HepG2 (cell line): ENCODE measurements around the gene CCDC142. TPM values are rescaled to one million over a fixed set of nuclear protein-coding genes. Genes with fewer than 3 reads are reported as not detected.

ENCODE experiments used
- POLR2A ChIP-seq, 2 experiments: IDR thresholded peaks; 2 replicates each; pipeline ENCODE4 v1.6.1; 2011; ENCODE audit warnings: low read depth in 2 of 2, low read length in 2 of 2, mild to moderate bottlenecking in 1 of 2, moderate library complexity in 1 of 2; ENCODE audit not compliant: insufficient read depth in 1 of 2
- SMAD3 ChIP-seq: sonication (generic); formaldehyde crosslinking; IDR thresholded peaks from 2 replicates; pipeline ENCODE4 v1.4.0; 2020; ENCODE audit warnings: missing genetic modification reagents
- SP4 ChIP-seq: sonication (generic); formaldehyde crosslinking; IDR thresholded peaks from 2 replicates; pipeline ENCODE4 v1.8.1; 2023; ENCODE audit warnings: mild to moderate bottlenecking, missing genetic modification reagents
- ZFP36 ChIP-seq: fragments of 150-350 bp; IDR thresholded peaks from 2 replicates; pipeline ENCODE4 v1.6.1; 2018; ENCODE audit warnings: borderline replicate concordance, low read length, low read depth; ENCODE audit not compliant: partially characterized antibody
- ZNF781 ChIP-seq: sonication (generic); formaldehyde crosslinking; IDR thresholded peaks from 2 replicates; pipeline ENCODE4 v1.5.1; 2020; ENCODE audit warnings: borderline replicate concordance, mild to moderate bottlenecking, missing genetic modification reagents; ENCODE audit errors: not compliant biosample characterization
- ZNF792 ChIP-seq: IDR thresholded peaks from 2 replicates; pipeline ENCODE4 v1.6.1; 2016
- polyA plus RNA-seq, 8 experiments: library from polyadenylated mRNA; depleted of rRNA in 3 of 8; stranded (reverse) in 7 of 8; unstranded in 1 of 8; fragments of >200 nt; fragmentation: Illumina TruSeq in 4 of 8; extraction: Trizol in 4 of 8; gene quantifications; 2 replicates each; pipeline versions ENCODE4 v1.2.1 to v1.2.3, GENCODE V29; 2011 to 2016; ENCODE audit warnings: low read depth in 4 of 8, missing spikeins in 1 of 8, mixed read lengths in 1 of 8; ENCODE audit not compliant: insufficient read depth in 1 of 8
- total RNA-seq, 5 experiments: library from RNA; depleted of rRNA; stranded (reverse); fragments of >200 nt; fragmentation: Illumina TruSeq; extraction: Trizol; gene quantifications; 2 replicates each; pipeline ENCODE4 v1.2.3, GENCODE V29; 2016; ENCODE audit warnings: low read depth in 1 of 5
- TF ChIP-seq, protein P1 (sequence below): sonication (generic); formaldehyde crosslinking; IDR thresholded peaks from 2 replicates; pipeline ENCODE4 v1.4.0; 2020; ENCODE audit warnings: low read depth, missing genetic modification reagents
- TF ChIP-seq, protein P2 (sequence below): sonication (generic); formaldehyde crosslinking; conservative IDR thresholded peaks from 2 replicates; pipeline ENCODE4 v1.4.0; 2020; ENCODE audit warnings: missing genetic modification reagents
- TF ChIP-seq, protein P3 (sequence below): sonication (generic); formaldehyde crosslinking; IDR thresholded peaks from 2 replicates; pipeline ENCODE4 v1.4.0; 2020; ENCODE audit warnings: mild to moderate bottlenecking, missing genetic modification reagents
- TF ChIP-seq, protein P4 (sequence below): sonication (generic); formaldehyde crosslinking; IDR thresholded peaks from 2 replicates; pipeline ENCODE4 v1.8.0; 2022; ENCODE audit warnings: mild to moderate bottlenecking, missing genetic modification reagents
- TF ChIP-seq, protein P5 (sequence below): sonication (generic); formaldehyde crosslinking; IDR thresholded peaks from 2 replicates; pipeline ENCODE4 v1.8.1; 2023; ENCODE audit warnings: missing genetic modification reagents, inconsistent platforms, borderline replicate concordance

CCDC142 gene
- total and polyA plus RNA-seq, 2 of the 13 experiments (the other 11 are each of a cell fraction or from before 2014, with no cell fraction given): 14.7 to 30.4 TPM

DNA sequence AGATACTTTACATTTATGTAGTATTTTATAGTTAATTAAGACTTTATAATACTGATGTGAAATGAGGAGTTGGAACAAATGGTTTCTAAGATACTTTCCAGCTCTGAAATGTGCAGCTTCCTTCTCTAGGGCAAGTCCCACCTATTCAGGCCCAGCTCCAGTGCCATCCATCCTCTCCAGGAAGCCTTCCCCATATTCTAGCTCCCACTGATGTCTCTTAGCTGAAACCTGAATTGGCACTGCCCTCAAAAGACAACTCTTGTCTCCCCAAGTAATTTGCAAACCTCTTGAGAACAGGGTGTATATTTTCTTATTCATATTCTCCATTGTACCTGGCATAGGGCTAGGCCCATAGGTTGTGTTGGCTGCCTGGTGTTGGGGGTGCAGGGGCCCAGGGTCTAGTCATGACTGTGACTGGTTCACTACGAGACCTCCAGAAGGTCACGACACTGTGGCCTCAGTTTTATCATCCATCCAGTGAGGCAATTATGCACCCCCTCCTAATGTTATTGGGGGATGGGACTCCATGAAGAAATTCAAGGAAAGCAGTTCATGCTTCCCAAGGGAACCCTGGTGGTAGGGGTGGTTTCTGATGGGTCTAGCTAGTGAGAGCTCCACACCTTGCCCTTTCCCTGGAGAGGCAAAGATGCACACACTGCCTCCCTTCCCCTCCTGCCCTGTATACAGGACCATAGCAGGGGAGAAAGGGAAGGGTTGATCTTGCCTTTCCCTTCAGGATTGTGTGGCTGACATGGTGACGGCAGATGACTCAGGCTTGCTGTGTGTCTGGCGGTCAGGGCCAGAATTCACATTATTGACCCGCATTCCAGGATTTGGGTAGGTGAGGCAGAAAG is 58.4 kb downstream of the CCDC142 start (continued):
- TF ChIP-seq, protein P1, sequence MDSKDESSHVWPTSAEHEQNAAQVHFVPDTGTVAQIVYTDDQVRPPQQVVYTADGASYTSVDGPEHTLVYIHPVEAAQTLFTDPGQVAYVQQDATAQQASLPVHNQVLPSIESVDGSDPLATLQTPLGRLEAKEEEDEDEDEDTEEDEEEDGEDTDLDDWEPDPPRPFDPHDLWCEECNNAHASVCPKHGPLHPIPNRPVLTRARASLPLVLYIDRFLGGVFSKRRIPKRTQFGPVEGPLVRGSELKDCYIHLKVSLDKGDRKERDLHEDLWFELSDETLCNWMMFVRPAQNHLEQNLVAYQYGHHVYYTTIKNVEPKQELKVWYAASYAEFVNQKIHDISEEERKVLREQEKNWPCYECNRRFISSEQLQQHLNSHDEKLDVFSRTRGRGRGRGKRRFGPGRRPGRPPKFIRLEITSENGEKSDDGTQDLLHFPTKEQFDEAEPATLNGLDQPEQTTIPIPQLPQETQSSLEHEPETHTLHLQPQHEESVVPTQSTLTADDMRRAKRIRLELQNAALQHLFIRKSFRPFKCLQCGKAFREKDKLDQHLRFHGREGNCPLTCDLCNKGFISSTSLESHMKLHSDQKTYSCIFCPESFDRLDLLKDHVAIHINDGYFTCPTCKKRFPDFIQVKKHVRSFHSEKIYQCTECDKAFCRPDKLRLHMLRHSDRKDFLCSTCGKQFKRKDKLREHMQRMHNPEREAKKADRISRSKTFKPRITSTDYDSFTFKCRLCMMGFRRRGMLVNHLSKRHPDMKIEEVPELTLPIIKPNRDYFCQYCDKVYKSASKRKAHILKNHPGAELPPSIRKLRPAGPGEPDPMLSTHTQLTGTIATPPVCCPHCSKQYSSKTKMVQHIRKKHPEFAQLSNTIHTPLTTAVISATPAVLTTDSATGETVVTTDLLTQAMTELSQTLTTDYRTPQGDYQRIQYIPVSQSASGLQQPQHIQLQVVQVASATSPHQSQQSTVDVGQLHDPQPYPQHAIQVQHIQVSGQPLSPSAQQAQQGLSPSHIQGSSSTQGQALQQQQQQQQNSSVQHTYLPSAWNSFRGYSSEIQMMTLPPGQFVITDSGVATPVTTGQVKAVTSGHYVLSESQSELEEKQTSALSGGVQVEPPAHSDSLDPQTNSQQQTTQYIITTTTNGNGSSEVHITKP (CRISPR knock-in tag): no peak
- TF ChIP-seq, protein P2, sequence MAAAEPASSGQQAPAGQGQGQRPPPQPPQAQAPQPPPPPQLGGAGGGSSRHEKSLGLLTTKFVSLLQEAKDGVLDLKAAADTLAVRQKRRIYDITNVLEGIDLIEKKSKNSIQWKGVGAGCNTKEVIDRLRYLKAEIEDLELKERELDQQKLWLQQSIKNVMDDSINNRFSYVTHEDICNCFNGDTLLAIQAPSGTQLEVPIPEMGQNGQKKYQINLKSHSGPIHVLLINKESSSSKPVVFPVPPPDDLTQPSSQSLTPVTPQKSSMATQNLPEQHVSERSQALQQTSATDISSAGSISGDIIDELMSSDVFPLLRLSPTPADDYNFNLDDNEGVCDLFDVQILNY (CRISPR knock-in tag): no peak
- no peak for TF ChIP-seq ZFP36
- TF ChIP-seq ZNF792 (CRISPR knock-in tag): peak; percentile 51; the same call in 1 of the 2 replicates
- no peak for TF ChIP-seq SMAD3
- TF ChIP-seq POLR2A (IDR thresholded peaks at IDR 0.05; ENCODE audit: insufficient read depth in 1 of 2, low read depth in 2 of 2, low read length in 2 of 2): peak; percentile 32 to 66; a peak in 2 of 4 replicates
- peak; percentile 43; the same call in 1 of the 2 replicates for TF ChIP-seq SP4
- TF ChIP-seq, protein P3, sequence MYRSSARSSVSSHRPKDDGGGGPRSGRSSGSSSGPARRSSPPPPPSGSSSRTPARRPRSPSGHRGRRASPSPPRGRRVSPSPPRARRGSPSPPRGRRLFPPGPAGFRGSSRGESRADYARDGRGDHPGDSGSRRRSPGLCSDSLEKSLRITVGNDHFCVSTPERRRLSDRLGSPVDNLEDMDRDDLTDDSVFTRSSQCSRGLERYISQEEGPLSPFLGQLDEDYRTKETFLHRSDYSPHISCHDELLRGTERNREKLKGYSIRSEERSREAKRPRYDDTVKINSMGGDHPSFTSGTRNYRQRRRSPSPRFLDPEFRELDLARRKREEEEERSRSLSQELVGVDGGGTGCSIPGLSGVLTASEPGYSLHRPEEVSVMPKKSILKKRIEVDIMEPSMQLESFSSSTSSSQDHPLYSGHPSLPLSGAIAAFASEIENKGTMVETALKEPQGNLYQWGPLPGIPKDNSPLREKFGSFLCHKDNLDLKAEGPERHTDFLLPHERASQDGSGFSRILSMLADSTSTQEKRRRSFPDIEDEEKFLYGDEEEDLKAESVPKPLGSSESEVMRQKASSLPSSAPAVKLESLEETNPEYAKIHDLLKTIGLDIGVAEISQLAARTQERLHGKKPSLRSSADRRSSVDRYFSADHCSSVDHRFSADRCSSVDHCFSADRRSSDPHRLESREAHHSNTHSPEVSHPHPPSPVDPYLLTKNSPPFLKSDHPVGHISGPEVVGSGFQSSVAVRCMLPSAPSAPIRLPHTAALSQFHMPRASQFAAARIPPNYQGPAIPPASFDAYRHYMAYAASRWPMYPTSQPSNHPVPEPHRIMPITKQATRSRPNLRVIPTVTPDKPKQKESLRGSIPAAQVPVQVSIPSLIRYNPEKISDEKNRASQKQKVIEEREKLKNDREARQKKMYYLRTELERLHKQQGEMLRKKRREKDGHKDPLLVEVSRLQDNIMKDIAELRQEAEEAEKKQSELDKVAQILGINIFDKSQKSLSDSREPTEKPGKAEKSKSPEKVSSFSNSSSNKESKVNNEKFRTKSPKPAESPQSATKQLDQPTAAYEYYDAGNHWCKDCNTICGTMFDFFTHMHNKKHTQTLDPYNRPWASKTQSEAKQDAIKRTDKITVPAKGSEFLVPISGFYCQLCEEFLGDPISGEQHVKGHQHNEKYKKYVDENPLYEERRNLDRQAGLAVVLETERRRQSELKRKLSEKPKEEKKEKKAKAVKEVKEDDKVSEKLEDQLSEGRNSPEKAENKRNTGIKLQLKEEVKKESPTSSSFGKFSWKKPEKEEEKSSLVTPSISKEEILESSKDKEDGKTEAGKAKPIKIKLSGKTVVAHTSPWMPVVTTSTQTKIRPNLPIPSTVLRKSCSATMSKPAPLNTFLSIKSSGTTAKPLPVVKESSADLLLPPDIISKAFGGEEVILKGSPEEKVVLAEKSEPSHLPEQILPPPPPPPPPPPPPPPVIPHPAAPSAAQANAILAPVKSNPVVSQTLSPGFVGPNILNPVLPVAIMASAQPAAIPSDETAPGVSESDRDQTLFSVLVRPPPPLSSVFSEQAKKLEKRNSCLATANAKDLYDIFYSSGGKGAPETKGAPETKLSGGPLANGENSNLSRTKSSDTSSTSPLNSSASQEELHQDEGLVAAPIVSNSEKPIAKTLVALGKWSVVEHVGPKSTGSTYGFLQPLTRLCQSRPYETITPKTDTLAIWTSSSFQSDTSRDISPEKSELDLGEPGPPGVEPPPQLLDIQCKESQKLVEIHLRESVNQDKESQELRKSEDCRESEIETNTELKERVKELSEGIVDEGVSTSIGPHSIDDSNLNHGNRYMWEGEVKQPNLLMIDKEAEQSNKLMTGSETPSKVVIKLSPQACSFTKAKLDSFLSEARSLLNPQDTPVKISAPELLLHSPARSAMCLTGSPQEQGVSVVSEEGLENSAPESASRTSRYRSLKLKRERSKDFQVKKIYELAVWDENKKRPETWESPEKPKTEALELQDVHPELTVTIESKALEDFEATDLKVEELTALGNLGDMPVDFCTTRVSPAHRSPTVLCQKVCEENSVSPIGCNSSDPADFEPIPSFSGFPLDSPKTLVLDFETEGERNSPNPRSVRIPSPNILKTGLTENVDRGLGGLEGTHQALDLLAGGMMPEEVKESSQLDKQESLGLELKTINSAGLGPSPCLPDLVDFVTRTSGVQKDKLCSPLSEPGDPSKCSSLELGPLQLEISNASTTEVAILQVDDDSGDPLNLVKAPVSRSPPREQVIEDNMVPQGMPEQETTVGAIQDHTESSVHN (CRISPR knock-in tag): peak; percentile 70; the same call in 1 of the 2 replicates
- TF ChIP-seq, protein P4, sequence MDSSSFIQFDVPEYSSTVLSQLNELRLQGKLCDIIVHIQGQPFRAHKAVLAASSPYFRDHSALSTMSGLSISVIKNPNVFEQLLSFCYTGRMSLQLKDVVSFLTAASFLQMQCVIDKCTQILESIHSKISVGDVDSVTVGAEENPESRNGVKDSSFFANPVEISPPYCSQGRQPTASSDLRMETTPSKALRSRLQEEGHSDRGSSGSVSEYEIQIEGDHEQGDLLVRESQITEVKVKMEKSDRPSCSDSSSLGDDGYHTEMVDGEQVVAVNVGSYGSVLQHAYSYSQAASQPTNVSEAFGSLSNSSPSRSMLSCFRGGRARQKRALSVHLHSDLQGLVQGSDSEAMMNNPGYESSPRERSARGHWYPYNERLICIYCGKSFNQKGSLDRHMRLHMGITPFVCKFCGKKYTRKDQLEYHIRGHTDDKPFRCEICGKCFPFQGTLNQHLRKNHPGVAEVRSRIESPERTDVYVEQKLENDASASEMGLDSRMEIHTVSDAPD (CRISPR knock-in tag): 0 out of 2 replicates have a peak, but pooled peaks have one; percentile 10
- TF ChIP-seq ZNF781 (CRISPR knock-in tag): no peak
- TF ChIP-seq, protein P5, sequence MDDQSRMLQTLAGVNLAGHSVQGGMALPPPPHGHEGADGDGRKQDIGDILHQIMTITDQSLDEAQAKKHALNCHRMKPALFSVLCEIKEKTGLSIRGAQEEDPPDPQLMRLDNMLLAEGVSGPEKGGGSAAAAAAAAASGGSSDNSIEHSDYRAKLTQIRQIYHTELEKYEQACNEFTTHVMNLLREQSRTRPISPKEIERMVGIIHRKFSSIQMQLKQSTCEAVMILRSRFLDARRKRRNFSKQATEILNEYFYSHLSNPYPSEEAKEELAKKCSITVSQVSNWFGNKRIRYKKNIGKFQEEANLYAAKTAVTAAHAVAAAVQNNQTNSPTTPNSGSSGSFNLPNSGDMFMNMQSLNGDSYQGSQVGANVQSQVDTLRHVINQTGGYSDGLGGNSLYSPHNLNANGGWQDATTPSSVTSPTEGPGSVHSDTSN (CRISPR knock-in tag): no peak
